Mesenchymal stem cell (in vitro differentiated cells and primary cell): Measurements from ENCODE around the gene CLIC4.
"Not testable (repeated sequence)": the region's sequence is repeated elsewhere in the genome, so short reads cannot be mapped to it uniquely, and the experiment has no call there.

Source experiments
- DNase-seq: peaks from one replicate; pipeline ENCODE4 v3.0.0-alpha.2; 2013
- H2AFZ ChIP-seq: one replicate; pipeline ENCODE4 v1.6.1; 2013; ENCODE audit warnings: low read depth, mild to moderate bottlenecking, control low read depth, inconsistent platforms, low read length, moderate library complexity
- H2AK5ac ChIP-seq: 2 replicates; pipeline ENCODE4 v1.6.1; 2013; ENCODE audit warnings: low read length, moderate library complexity, mild to moderate bottlenecking, inconsistent platforms; ENCODE audit not compliant: severe bottlenecking
- H2BK120ac ChIP-seq: one replicate; pipeline ENCODE4 v1.6.1; 2013; ENCODE audit warnings: low read depth, mild to moderate bottlenecking, inconsistent platforms, low read length, moderate library complexity
- H2BK12ac ChIP-seq, 2 experiments: one replicate each; pipeline ENCODE4 v1.6.1; 2013; ENCODE audit warnings: inconsistent platforms in 2 of 2, low read length in 2 of 2, mild to moderate bottlenecking in 2 of 2, moderate library complexity in 2 of 2, control low read depth in 1 of 2
- H2BK15ac ChIP-seq: one replicate; pipeline ENCODE4 v1.6.1; 2013; ENCODE audit warnings: mild to moderate bottlenecking, low read depth, inconsistent platforms; ENCODE audit not compliant: poor library complexity, severe bottlenecking
- H2BK5ac ChIP-seq: 2 replicates; pipeline ENCODE4 v1.6.1; 2013; ENCODE audit warnings: low read depth, mild to moderate bottlenecking, low read length, control low read depth, inconsistent platforms; ENCODE audit not compliant: poor library complexity, severe bottlenecking
- H3K14ac ChIP-seq, 2 experiments: one replicate each; pipeline ENCODE4 v1.6.1; 2013; ENCODE audit warnings: inconsistent platforms in 2 of 2, low read length in 2 of 2, control low read depth in 1 of 2, mild to moderate bottlenecking in 1 of 2, moderate library complexity in 1 of 2
- H3K18ac ChIP-seq, 2 experiments: one replicate each; pipeline ENCODE4 v1.6.1; 2013; ENCODE audit warnings: inconsistent platforms in 2 of 2, low read length in 2 of 2, control low read depth in 1 of 2, low read depth in 1 of 2, mild to moderate bottlenecking in 1 of 2
- H3K23ac ChIP-seq, 2 experiments: one replicate each; pipeline ENCODE4 v1.6.1; 2013; ENCODE audit warnings: inconsistent platforms in 2 of 2, low read length in 2 of 2, mild to moderate bottlenecking in 2 of 2, moderate library complexity in 2 of 2, control low read depth in 1 of 2
- H3K27ac ChIP-seq: 2 replicates; pipeline ENCODE4 v1.5.1; 2013; ENCODE audit warnings: mild to moderate bottlenecking, moderate library complexity, low read length, control low read depth, inconsistent platforms; ENCODE audit not compliant: poor library complexity, severe bottlenecking
- H3K27me3 ChIP-seq, 2 experiments: 2 replicates each; pipeline versions ENCODE4 v1.6.1 to v1.7.0; 2013; ENCODE audit warnings: low read length in 2 of 2, mild to moderate bottlenecking in 2 of 2, moderate library complexity in 2 of 2, control low read depth in 1 of 2, inconsistent platforms in 1 of 2; ENCODE audit not compliant: control insufficient read depth in 1 of 2, insufficient read depth in 1 of 2
- H3K36me3 ChIP-seq, 2 experiments: 2 replicates each; pipeline versions ENCODE4 v1.6.1 to v1.7.0; 2013; ENCODE audit warnings: low read length in 2 of 2, control low read depth in 1 of 2, inconsistent platforms in 1 of 2, low read depth in 1 of 2, mild to moderate bottlenecking in 1 of 2; ENCODE audit not compliant: insufficient read depth in 2 of 2, control insufficient read depth in 1 of 2
- H3K4ac ChIP-seq, 2 experiments: one replicate each; pipeline ENCODE4 v1.6.1; 2013; ENCODE audit warnings: inconsistent platforms in 2 of 2, low read length in 2 of 2, mild to moderate bottlenecking in 2 of 2, moderate library complexity in 2 of 2, control low read depth in 1 of 2, low read depth in 1 of 2
- H3K4me1 ChIP-seq: 2 replicates; pipeline ENCODE4 v1.6.1; 2013; ENCODE audit warnings: low read depth, low read length, control low read depth; ENCODE audit not compliant: control insufficient read depth, insufficient read depth
- H3K4me2 ChIP-seq: 2 replicates; pipeline ENCODE4 v1.6.1; 2013; ENCODE audit warnings: low read length, mild to moderate bottlenecking, inconsistent platforms; ENCODE audit not compliant: poor library complexity, severe bottlenecking
- H3K4me3 ChIP-seq, 2 experiments: 2 replicates each; pipeline versions ENCODE4 v1.5.1 to v1.7.0; 2013; ENCODE audit warnings: low read length in 2 of 2, mild to moderate bottlenecking in 2 of 2, control low read depth in 1 of 2, low read depth in 1 of 2; ENCODE audit not compliant: insufficient read depth in 1 of 2
- H3K79me1 ChIP-seq: replicated peaks from 2 replicates; pipeline ENCODE4 v1.6.1; 2013; ENCODE audit warnings: mild to moderate bottlenecking, control low read depth, low read length, inconsistent platforms; ENCODE audit not compliant: poor library complexity, severe bottlenecking
- H3K9ac ChIP-seq: 2 replicates; pipeline ENCODE4 v1.7.0; 2013; ENCODE audit warnings: mild to moderate bottlenecking, low read length, moderate library complexity
- H3K9me3 ChIP-seq: 2 replicates; pipeline ENCODE4 v1.7.0; 2013; ENCODE audit warnings: mild to moderate bottlenecking, low read length; ENCODE audit not compliant: control insufficient read depth
- H4K8ac ChIP-seq: one replicate; pipeline ENCODE4 v1.6.1; 2013; ENCODE audit warnings: inconsistent platforms, mild to moderate bottlenecking, low read length, moderate library complexity
- H4K91ac ChIP-seq: one replicate; pipeline ENCODE4 v1.6.1; 2013; ENCODE audit warnings: mild to moderate bottlenecking, low read length, inconsistent platforms
- WGBS: methylation state at CpG from one replicate; pipeline ENCODE4 v1.1.7; 2013; ENCODE audit warnings: mixed read lengths; 5-methylcytosine and 5-hydroxymethylcytosine counted together

Gene CLIC4

DNA sequence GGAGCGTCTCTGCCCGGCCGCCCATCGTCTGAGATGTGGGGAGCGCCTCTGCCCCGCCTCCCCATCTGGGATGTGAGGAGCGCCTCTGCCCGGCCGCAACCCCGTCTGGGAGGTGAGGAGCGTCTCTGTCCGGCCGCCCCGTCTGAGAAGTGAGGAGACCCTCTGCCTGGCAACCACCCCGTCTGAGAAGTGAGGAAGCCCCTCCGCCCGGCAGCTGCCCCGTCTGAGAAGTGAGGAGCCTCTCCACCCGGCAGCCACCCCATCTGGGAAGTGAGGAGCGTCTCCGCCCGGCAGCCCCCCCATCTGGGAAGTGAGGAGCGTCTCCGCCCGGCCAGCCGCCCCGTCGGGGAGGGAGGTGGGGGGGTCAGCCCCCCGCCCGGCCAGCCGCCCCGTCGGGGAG lies 54.0 kb downstream of the CLIC4 start:
- H3K9ac ChIP-seq, H4K8ac ChIP-seq, H3K9me3 ChIP-seq, H3K23ac ChIP-seq, H3K4ac ChIP-seq, H3K14ac ChIP-seq, H2BK15ac ChIP-seq, H2BK5ac ChIP-seq, H2AK5ac ChIP-seq, H4K91ac ChIP-seq, H3K18ac ChIP-seq, H3K27me3 ChIP-seq, H2BK12ac ChIP-seq, H3K4me1 ChIP-seq, H3K79me1 ChIP-seq, H2BK120ac ChIP-seq, DNase-seq, H3K4me2 ChIP-seq, H2AFZ ChIP-seq, H3K27ac ChIP-seq, H3K4me3 ChIP-seq: not testable (repeated sequence)
- H3K36me3 ChIP-seq, result peaks cover 3 to 22% of the 10 kb centered on the region in 2 experiments
- 98% methylated on average over 18 of the region's 33 CpGs for WGBS

DNA sequence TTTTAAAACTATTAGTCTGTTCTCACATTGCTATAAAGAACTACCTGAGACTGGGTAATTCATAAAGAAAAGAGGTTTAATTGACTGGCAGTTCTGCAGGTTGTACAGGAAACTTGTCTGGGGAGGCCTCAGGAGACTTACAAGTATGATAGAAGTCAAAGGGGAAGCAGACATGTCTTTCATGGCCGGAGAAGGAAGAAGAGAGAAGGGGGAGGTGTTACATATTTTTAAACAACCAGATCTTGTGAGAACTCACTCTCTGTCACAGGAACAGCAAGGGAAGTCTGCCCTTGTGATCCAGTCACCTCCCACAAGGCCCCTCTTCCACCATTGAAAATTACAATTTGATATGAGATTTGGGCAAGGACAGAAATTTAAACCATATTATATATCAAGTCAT lies 55.9 kb downstream of the CLIC4 start:
- H3K4me3 ChIP-seq, result no peak overlapping the region
- H2AK5ac ChIP-seq, result no peak overlapping the region
- no peak overlapping the region for H2BK15ac ChIP-seq
- H3K23ac ChIP-seq, result no peak overlapping the region
- peaks cover 3 to 24% of the 10 kb centered on the region in 2 experiments for H3K36me3 ChIP-seq
- H2AFZ ChIP-seq, result no peak overlapping the region
- no peak for DNase-seq
- no peaks in the 10 kb centered on the region for H3K9me3 ChIP-seq
- H3K4me1 ChIP-seq, result no peaks in the 10 kb centered on the region
- no peak overlapping the region for H3K14ac ChIP-seq
- no CpG with 5 or more reads among the region's 1 CpG for WGBS
- no peak overlapping the region for H2BK12ac ChIP-seq
- no peak overlapping the region for H3K4me2 ChIP-seq
- H3K27ac ChIP-seq, result no peak overlapping the region
- H2BK120ac ChIP-seq, result no peak overlapping the region
- peaks cover 4% of the 10 kb centered on the region for H3K79me1 ChIP-seq
- no peak overlapping the region for H2BK5ac ChIP-seq
- H3K18ac ChIP-seq, result no peak overlapping the region
- H3K27me3 ChIP-seq, result no peaks in the 10 kb centered on the region
- no peak overlapping the region for H4K8ac ChIP-seq
- no peak overlapping the region for H3K9ac ChIP-seq
- no peak overlapping the region for H3K4ac ChIP-seq
- no peak overlapping the region for H4K91ac ChIP-seq

DNA sequence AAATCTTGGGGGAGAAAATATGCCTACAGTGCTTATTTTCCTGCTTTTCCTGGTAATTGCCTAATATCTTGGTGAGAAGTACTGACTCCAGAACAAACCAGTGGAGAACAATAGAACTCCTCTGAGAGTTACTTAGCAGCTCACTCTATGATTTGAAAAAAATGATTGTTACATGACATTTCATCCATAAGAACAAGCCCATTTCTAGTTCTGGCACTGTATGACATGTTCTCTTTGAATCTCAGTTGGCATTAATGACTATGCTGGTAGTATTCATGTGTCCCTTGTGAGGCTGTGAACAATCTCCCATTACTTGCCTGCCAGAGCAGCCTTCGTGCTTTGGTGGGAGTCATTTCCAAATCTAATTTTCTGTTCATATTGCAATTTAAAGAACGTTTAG lies 58.0 kb downstream of the CLIC4 start:
- no peaks in the 10 kb centered on the region for H3K27me3 ChIP-seq
- H3K4me2 ChIP-seq, result no peak overlapping the region

DNA sequence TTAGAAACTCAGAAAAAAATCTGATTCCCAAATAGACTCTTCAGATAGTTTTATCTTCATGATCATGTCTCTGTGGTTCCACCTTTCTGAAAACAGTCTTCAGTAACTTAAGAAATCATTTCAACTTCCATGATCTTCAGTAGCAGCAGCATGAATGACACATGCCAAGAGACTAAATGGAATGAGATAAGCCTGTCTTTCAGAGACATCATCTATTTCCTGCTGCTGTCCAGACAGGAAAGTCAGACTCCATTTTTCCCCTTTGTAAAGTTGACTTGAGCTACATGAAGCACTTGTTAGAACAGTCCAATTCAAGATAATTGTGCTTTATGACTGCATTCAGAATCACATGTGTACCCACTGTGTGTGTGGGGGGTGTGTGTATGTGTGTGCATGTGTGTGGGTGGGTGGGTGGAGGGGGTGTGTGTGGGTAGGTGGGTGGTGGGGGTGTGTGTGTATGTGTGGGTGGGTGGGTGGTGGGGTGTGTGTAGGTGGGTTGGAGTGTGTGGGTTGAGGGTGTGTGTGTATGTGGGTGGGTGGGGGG lies 58.8 kb downstream of the CLIC4 start:
- Histone ChIP-seq H2AK5ac (no peak overlapping the region), H3K9ac (peak overlapping the region; percentile 64), H3K18ac (no peak overlapping the region), H2BK12ac (no peak overlapping the region), H3K4me3 (no peak overlapping the region), H4K91ac (no peak overlapping the region), H2BK15ac (no peak overlapping the region), H3K23ac (no peak overlapping the region), H2BK5ac (no peak overlapping the region), H3K4me1 (no peaks in the 10 kb centered on the region), H3K4ac (no peak overlapping the region), H3K36me3 (peaks cover 3 to 21% of the 10 kb centered on the region in 2 experiments), H3K27ac (no peak overlapping the region), H3K9me3 (no peaks in the 10 kb centered on the region), H3K27me3 (no peaks in the 10 kb centered on the region), H3K79me1 (peaks cover 5% of the 10 kb centered on the region), H3K4me2 (no peak overlapping the region), H2AFZ (no peak overlapping the region), H2BK120ac (no peak overlapping the region), H4K8ac (no peak overlapping the region), H3K14ac (no peak overlapping the region)
- no peak for DNase-seq

More for the DNA sequence above, 58.0 kb downstream of the CLIC4 start:
- Histone ChIP-seq H3K9ac (peak overlapping the region; percentile 64), H3K4me1 (no peaks in the 10 kb centered on the region), H3K27ac (no peak overlapping the region), H2BK5ac (no peak overlapping the region), H2AFZ (no peak overlapping the region), H3K14ac (no peak overlapping the region), H3K9me3 (no peaks in the 10 kb centered on the region), H2BK120ac (no peak overlapping the region), H3K36me3 (peaks cover 3 to 23% of the 10 kb centered on the region in 2 experiments), H3K18ac (no peak overlapping the region), H4K8ac (no peak overlapping the region), H2AK5ac (no peak overlapping the region), H4K91ac (no peak overlapping the region), H3K4me3 (no peak overlapping the region), H3K79me1 (peaks cover 5% of the 10 kb centered on the region), H3K23ac (no peak overlapping the region), H2BK15ac (no peak overlapping the region), H3K4ac (no peak overlapping the region), H2BK12ac (no peak overlapping the region)
- WGBS, result 100% methylated on average over 1 of the region's 2 CpGs
- no peak for DNase-seq
